ENCODE measurements around the gene CD2BP2.
"Not testable (repeated sequence)": the region's sequence is repeated elsewhere in the genome, so short reads cannot be mapped to it uniquely, and the experiment has no call there.

Gene CD2BP2

DNA sequence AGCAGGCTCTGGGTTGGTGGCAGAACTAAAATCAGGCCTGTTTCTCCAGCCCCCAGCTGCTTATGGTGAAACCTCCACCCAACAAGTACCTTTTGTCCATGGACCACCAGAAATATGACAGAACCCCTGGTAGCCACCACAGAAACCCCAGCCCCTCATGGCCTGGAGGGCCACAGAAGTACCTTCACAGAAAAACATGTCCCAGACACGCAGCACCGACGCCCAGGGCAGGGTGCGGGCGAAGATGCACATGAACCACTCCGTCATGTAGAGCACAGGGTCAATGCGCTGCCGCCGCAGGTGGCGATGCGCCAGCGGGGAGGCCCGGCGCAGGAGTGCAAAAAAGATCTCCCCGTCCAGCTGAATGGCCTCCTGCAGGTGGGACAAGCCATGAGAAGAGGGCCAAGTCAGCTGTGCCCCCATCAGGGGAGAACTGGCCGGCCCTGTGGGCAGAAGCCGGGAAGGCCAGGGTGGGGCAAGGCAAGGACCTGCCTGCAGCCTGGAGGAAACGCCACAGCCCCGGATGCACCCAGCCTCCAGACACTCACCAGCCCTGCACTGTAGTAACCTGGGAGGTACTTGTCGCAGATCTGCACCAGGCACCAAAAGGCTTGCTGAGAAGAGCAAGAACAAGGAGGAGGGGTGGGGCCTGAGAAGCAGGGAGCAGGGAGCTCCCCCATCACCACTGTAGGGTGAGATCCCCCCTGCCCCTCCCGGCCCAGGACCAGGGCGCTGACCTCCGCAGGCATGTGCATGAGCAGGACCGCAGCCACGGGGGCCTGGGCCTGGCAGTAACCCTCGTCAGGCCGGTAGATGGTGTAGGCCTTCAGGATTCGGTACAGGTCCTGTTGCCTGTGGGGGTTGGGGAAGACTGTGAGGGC is 4.1 kb upstream of the CD2BP2 start:
- DNase-seq = no peak

GRCh38 chr16:30358577-30358936 is 3.4 kb upstream of the CD2BP2 start:
- no peak for DNase-seq

GRCh38 chr16:30357715-30358576 is 2.8 kb upstream of the CD2BP2 start:
- no peak for DNase-seq

DNA sequence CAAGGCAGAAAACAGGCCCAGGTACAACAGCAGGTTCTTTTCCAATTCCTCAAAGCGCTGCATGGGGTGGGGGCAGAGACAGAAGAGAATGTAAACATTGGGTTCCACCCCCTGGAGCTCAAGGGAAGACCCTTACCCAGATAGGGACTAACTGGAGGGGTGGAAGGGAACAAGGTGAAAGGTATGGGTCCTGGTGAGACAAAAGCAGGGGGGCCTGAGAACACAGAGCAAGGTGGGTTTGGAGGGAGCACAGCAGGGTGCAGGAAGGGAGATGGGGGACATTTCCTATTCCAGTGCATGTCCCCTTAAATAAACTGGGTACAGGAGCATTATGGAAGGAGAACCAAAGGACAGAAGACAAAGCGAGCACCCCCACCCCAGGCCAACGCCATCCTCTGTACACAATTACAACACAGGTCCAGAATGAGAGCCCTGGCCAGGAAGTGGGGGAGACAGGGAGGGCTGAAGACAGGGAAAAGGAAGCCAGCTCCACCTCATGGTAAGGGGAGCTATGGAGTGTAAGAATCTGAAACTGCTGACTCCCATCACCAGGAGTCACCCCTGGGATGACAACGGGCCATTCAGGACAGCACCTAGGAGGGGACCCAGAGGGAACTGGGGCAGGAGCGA is 2.1 kb upstream of the CD2BP2 start:
- DNase-seq = no peak

DNA sequence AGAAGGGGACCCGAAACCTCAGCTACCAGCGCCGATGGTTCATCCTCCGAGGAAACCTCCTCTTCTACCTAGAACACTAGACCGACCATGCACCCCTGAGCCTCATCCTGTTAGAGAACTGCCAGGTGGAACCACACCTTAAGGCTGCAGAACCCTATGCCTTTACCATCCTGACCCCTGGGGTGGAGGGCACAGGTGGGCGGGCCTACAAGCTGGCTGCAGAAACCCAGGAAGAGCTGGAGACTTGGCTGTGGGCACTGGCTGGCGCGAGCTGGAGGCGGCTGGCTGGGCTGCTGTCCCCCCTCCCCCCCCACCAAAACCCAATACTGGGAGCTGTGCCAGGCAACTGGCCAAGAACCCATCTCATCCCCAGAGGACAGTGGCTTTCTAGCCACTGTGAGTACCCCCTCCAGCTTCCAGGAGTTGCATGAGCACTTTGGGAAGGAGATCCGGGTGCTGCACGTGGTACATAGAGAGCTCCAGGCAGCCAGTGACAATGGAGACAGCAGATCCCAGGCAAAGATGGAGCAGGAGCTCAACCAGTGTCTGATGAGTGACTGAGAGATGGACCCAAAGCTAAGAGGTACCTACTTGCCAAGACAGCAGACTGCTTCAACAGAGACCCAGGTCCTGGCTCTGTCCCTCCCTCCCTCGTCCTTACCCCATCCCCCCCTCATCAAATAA is 1.4 kb upstream of the CD2BP2 start:
- no peak for DNase-seq

DNA sequence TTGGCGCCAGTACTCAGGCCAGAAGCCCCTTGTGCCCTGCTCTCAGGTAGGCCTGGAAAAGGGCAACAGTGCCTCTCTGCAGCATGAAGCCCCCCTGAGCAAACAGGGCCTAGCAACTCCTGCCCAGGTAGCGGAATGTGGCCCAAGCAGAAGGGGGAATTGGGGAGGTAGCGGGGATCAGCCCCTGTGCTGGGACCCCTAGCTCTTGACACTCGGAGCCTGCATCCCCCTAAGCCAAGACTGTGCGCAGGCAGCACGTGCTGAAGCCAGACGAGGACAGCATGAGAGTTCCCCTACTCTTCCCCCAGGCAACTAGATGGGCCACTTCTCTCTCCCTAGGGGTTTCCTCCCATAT is 823 bp upstream of the CD2BP2 start:
- DNase-seq = no peak

- DNase-seq = peak; percentile 6
Measured at GRCh38 chr16:30354423-30355143, 525 bp downstream of the CD2BP2 start.

- DNase-seq = no peak
Measured at GRCh38 chr16:30353438-30354129, 1.5 kb downstream of the CD2BP2 start.

DNA sequence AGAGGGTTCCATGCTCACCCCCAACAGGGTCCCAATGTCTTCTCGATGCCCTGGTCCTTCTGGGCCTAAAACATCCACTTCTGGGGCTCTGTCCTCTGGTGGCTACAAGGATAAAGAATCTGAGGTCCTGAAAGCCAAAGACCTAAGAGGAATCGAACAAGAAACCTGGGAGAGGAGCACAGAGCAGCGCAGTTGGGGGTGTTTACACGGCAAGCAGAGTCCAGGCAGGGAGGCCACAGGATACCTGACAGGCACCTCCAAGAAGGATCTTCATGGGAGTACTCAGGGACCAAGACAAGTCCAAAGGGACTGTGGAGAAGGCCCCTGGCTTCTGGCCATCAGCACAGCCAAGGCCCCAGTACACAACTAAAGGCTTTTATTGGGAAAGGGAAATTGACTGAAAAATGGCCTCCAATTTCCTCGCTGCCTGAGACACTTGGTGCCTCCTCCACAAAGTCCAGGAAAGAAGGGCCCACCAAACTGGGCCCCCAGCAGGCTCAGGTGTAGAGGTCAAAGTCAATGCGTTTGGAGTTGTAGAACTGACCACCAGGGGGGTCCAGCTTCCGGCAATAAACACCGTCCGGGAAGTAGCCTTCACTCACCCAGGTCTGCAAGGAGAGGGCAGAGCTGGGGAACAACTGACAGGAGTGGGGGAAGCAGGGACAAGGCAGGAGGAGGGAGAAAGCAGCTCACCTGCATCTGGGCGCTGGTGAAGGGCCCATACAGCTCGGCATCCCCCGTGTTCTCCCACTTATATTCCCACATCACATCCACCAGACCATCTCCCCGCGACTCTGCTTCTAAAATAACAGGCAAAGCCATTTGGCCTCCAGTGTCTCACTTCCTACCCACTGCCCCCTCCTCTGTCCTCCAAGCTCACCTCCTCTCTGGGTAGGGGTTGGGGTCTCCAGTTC is 2.4 kb downstream of the CD2BP2 start:
- DNase-seq = no peak

DNA sequence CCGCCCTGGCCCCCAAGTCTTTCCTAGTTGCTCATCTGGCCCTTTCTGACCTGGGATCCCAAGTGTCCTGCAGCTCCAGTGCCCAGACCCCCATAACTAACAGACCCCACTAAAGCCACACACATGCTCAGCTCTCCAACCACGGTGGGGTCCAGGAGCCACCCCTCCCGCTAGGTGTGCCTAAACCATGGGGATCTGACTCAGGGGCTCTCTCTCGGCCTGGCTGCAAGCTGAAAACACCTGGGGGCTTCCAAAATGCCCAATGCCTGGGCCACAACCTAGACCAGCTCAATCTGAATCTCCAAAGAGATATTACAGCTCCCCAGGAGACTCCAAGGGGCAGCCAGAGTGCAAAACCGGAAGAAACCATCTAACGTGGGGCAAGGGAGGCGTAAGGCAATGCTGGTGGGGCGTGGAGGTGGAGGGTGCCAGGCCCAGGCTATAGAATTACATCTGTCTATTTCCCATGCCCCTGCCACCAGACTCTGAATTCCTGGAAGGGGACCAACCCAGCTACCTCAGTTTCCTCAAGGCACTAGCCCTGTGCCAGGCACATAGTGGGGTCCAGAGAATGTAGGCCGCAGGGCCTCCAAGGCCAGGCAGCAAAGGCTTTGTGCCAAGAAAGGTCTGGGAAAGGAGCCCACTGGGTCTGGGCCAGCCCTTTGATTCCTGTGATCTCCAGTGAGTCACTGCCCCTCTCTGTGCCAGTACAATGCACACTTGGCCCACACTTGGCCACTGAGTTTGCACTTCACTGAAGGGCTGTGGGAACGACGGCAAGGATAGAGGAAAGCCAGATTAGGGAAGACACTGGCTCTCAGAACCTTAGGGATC is 3.3 kb downstream of the CD2BP2 start:
- DNase-seq = peak; percentile 36

DNA sequence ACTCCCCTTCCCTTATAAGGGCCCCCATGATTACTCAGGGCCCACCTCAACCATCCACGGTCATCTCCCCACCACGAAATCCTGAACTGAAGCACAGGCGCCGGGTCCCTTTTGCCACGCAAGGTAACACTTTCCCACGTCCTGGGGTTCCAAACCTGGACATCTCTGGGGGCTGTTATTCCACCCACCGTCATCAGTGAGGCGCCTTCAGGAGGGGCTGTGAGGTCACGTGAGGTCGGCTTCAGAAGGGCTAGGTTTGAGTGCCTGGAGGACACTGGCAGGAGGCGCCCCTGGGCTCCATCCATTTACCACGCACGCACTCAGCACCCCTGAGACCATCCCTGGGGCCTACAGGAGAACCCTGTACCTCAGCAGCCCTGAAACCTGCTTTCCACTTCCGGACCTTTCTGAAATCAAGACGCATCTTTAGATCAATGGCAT is 4.1 kb downstream of the CD2BP2 start:
- DNase-seq = no peak

DNA sequence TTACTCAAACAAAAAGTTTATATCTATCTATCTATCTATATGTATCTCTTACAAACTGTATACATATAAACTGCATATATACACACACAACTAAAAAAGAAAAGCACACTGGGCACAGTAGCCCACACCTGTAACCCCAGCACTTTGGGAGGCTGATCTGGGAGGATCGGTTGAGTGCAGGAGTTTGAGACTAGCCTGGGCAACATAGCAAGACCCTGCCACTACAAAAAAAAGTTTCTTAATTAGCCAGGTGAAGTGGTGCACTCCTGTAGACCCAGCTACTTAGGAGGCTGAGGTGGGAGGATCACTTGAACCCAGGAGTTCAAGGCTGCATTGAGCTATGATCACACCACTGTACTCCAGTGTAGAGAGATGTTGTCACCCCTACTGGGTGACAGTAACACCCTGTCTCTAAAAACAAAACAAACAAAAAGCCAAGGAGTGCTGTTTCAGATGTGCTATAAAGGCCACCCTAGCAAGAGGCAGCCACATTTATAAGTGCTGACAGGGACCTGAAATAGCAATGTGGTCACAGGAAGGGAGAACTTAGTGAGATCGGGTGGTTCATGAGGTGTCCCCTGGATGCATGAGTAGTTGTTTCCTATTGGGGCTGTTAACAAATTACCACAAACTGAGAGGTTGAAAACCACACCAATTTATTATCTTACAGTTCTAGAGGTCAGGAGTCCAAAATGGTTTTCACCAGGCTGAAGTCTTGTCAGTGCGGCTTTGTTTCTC is 4.8 kb downstream of the CD2BP2 start:
- DNase-seq = no peak

- no peak for DNase-seq
Measured at GRCh38 chr16:30349675-30350074, 5.4 kb downstream of the CD2BP2 start.

DNA sequence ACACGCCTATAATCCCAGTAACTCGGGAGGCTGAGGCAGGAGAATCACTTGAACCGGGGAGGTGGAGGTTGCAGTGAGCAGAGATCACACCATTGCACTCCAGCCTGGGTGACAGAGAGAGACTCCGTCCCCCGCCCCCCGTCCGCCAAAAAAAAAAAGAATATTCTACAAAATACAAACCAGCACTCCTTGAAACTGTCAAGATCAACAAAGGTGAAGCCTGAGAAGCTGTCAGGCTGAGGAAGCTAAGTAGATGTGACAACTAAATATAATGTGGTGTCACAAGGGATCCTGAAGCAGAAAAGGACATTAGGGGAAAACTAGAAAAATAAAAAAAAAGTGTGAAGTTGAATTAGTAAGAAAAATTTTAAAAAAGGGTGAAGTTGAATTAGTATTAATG is 6.2 kb downstream of the CD2BP2 start:
- no peak for DNase-seq

GRCh38 chr16:30348113-30348512 is 7.0 kb downstream of the CD2BP2 start:
- no peak for DNase-seq

DNA sequence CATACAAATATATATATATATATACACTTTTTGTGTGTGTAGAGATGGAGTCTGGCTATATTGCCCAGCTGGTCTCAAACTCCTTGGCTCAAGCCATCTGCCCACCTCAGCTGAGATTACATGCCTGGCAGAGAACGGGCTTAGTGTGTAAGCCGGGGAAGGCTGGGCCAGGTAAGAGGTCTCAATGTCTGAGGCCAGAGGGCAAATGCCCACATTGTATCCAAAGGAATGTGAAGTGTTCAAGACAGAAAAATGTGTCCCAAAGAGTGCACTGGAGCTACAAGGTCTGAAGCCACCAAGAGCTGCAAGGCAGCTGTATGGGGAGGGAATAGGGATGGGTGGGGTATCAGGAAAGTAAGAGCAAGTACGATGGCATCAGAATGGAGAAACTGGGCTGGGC is 8.8 kb downstream of the CD2BP2 start:
- DNase-seq = no peak

DNA sequence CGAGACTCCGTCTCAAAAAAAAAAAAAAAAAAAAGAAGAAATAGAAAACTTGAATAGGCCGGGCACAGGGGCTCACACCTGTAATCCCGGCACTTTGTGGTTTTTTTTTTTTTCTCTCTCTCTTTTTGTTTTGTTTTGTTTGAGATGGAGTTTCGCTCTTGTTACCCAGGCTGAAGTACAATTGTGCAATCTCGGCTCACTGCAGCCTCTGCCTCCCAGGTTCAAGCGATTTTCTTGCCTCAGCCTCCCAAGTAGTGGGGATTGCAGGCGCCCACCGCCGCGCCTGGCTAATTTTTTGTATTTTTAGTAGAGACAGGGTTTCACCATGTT is 11.7 kb downstream of the CD2BP2 start:
- not testable (repeated sequence) for DNase-seq

DNA sequence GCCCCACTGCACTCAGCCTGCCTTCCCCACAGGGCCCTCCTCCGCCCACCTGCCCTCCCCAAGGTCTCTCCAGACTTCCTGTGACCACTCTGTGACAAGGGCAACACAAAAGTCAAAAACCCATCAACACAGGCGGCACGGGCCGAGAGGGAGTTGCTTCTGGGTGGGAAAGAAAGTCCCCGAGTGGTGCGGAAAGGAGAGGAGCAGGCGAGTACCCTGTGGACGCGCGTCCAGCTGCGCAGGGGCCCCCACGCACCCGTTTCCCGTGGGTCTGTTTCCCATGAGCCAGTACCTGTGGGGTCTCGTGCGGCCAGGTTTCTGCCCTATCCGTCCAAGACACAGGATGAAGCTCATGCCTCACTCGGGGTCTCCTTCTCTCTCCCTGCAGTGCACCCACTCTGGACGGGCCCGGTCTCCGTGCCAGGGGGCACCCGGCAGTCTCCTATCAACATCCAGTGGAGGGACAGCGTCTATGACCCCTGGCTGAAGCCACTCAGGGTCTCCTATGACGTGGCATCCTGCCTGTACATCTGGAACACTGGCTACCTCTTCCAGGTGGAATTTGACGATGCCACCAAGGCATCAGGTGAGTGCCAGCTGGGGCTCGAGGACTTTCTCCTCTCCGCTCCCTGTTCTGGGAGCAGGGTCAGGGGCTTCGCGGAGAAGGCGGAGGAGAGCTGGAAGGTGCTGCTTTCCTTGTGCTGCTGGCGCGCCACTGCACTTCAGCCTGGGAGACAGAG is 12.2 kb downstream of the CD2BP2 start:
- no peak for DNase-seq

Measured in fibroblast of skin of back (primary cell).